Gastrocnemius medialis (tissue), 4 donors: ENCODE results near the gene MOSPD3.

ENCODE experiments used
- POLR2A ChIP-seq, 2 donors: fragments of 450-650 bp; IDR thresholded peaks; one replicate each; pipeline ENCODE4 v1.6.1; 2017; ENCODE audit warnings: antibody characterized with exemption in 2 of 2, mild to moderate bottlenecking in 2 of 2, moderate library complexity in 2 of 2
- TF ChIP-seq, protein P1 (sequence below), 5 experiments: fragments of 450-650 bp in 3 of 5; fragments of 200-600 bp in 2 of 5; sonication (generic) in 2 of 5; IDR thresholded peaks in 4 of 5; conservative IDR thresholded peaks in 1 of 5; 1 replicate in 4 of 5; 2 replicates in 1 of 5; pipeline ENCODE4 v1.5.1; 2016 to 2019; ENCODE audit warnings: antibody characterized with exemption in 5 of 5, mild to moderate bottlenecking in 3 of 5, moderate library complexity in 3 of 5

DNA sequence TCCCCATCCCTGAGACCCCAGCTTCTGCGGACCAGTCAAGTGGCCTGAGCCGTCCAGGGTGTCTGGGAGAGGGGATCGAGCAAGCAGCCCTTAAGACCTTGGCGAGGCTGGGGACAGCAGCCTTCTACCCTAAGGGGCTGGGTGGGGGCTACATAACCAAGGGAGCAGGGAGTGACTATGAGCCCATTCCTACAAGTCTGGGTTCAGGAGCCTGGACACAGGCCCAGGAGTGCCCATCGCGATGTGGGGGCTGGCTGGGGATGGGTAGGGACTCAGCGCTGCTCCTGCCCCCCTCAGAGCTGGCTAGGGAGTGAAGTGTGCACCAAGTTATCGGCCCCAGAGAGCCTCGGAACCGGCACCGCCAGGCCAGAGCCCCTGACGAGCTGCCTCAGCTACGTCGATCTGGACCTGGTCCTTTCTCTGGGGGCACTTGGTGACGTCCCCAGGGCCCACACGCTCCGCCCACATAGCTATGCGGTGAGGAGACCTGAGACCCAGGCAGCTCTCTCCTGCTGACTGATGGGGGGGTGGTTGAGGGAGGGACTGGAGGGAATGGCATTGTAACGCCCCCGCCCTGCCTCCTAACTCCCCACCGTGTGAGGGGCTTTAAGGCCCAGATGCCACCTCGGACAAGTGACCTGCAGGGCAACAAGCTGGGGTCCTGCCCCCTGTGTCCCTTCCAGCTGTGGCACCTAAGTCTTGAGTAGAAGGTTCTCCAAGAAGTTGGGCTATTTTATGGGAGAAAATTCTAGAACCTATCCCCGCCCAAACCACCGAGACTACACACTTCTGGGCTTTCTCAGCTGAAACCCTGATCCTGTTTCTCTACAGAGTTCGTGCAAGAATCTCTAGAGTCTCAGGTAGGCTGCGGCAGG is 41.1 kb upstream of the MOSPD3 start:
- TF ChIP-seq, protein P1, sequence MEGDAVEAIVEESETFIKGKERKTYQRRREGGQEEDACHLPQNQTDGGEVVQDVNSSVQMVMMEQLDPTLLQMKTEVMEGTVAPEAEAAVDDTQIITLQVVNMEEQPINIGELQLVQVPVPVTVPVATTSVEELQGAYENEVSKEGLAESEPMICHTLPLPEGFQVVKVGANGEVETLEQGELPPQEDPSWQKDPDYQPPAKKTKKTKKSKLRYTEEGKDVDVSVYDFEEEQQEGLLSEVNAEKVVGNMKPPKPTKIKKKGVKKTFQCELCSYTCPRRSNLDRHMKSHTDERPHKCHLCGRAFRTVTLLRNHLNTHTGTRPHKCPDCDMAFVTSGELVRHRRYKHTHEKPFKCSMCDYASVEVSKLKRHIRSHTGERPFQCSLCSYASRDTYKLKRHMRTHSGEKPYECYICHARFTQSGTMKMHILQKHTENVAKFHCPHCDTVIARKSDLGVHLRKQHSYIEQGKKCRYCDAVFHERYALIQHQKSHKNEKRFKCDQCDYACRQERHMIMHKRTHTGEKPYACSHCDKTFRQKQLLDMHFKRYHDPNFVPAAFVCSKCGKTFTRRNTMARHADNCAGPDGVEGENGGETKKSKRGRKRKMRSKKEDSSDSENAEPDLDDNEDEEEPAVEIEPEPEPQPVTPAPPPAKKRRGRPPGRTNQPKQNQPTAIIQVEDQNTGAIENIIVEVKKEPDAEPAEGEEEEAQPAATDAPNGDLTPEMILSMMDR (IDR thresholded peaks at IDR 0.05 in 4 of 5, conservative IDR thresholded peaks at IDR 0.05 in 1 of 5): no peak
- no peak for TF ChIP-seq POLR2A (IDR thresholded peaks at IDR 0.05)
